ENCODE results near the gene C7orf57.
"Not testable (repeated sequence)": the region's sequence is repeated elsewhere in the genome, so short reads cannot be mapped to it uniquely, and the experiment has no call there.

Gene C7orf57

DNA sequence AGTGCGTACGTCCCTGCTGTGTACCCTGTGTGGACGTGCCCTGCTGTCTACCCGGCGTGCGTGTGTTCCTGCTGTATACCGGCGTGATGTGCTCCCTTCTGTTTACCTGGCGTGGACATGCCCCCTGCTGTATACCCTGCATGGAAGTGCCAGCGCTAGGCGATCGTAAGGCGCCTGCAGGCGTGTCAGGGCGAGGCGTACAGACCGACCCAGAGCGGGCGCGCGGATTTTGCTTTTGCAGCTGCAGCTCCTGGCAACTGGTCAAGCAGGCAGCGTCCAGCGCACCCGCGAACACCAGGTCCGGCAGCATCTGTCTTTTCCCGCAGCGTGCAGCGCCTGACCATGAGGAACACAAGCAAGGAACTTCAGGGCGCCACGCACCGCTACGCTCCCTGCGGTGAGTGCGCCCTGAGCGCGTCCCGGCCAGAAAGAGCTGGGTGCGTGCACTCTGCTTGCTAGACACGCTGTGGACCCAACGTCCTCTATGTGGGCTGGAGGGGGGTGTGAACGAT is 680 bp downstream of the C7orf57 start:
- no peak for DNase-seq (ENCODE audit: low spot score)

DNA sequence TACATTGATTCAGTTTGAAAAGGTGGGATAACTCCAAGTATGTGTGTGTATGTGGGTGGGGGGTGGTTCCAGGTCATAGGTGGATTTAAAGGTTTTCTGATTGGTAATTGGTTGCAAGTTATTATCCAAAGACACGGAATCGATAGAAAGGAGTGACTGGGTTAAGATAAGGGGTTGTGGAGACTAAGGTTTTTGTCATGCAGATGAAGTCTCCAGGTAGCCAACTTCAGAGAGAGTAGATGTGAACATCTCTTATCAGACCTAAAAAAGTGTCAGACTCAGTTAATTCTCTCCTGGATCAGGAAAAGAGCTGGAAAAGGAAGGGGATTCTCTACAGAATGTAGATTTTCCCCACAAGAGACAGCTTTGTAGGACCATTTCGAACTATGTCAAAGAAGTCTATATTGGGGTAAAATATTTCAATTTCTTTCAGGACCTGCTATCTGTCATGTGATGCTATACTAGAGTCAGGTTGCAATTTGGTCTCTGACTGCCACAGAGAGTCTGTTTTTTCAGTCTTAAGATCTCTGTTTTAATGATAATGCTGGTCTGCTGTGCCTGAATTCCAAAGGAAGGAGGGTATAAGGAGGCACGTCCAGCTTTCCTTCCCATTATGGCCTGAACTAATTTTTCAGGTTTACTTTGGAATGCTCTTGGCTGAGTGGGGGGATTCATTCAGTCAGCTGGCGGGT is 3.6 kb downstream of the C7orf57 start:
- DNase-seq (ENCODE audit: low spot score): no peak

GRCh38 chr7:48040944-48041652 is 5.8 kb downstream of the C7orf57 start:
- DNase-seq (ENCODE audit: low spot score): no peak

GRCh38 chr7:48041653-48041970 is 6.3 kb downstream of the C7orf57 start:
- DNase-seq (ENCODE audit: low spot score): no peak

DNA sequence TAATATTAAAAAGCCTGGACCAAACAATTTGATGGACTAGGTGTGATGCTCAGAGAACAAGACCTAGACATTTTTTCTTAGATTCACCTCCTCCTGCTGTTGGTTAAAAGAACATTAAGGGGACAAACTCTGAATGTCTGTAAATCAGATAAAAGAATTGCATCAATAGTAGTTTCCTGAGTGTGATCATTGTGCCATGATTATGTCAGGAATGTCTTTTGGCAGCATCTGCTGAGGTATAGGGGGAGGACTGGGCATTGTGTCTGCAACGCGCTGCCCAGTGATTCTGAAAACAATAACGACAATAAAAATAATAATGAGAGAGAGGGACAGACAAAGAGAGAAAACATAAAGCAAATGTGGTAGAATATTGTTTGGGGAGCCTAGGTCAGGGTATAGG is 6.9 kb downstream of the C7orf57 start:
- no peak for DNase-seq (ENCODE audit: low spot score)

DNA sequence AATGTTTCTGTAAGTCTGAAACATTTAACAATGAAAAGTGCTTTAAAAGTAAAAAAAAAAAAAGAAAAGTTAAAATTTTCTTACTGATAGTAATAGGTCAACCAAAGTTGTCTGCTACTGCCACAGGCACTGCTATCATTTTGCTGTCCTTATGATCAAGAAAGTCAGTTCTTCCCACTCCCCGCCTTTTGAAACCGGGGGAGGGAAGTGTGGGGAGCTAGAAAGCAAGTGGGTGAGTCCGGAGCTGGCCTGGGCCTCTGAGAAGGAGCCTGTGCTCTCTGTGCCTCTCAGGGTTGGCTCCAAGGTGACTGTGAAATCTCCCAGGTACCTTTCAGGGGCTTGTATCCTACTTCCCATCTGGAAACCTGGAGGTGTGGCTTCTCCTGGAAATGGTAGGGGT is 7.3 kb downstream of the C7orf57 start:
- no peak for DNase-seq (ENCODE audit: low spot score)

DNA sequence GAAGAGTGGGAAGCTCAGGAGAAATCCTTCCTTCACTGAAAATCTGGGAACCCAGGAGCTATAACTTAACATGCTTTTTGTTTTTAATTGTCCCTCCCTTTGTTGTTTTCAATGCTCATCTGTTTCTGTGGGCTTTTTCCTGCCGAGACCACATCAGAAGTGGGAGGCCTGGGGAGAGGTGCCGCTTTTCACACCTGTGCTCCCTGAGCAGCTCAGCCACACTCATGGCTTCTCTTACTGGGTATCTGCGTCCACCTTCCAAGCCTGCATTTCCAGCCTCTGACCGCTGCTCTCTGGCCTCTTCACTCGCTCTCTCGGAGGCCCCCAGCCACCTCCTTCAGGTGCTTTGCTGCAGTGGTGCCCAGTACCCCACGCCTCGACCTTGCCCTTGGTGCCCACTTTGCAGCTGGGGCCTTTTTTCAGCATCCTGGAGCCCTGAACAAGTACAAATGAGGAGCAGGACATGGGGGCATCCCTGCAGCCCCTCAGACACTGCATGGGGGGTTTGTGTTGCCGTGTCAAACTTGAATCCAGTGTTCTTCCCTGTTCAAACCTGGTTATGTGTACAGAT is 9.9 kb downstream of the C7orf57 start:
- DNase-seq (ENCODE audit: low spot score): no peak

GRCh38 chr7:48046458-48046857 is 11.1 kb downstream of the C7orf57 start:
- no peak for DNase-seq (ENCODE audit: low spot score)

DNA sequence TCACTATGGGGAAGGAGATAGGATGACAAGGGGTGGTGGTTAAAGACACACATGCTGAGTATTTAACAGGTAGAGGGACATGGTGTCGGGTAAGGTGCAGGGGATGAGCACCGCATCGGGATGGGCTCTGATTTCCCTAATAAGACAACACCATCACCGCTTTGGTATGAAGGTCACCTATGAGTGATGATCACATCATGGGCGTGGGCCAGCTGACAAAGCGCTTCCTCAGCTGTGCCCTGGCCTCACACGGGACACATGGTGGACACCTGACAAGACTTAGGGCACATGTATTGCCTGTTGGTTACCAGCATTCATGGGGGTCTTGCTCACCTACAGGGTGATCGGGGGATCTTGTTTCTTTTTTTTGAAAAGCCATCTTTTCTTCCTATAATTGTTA is 12.8 kb downstream of the C7orf57 start:
- DNase-seq (ENCODE audit: low spot score): no peak

DNA sequence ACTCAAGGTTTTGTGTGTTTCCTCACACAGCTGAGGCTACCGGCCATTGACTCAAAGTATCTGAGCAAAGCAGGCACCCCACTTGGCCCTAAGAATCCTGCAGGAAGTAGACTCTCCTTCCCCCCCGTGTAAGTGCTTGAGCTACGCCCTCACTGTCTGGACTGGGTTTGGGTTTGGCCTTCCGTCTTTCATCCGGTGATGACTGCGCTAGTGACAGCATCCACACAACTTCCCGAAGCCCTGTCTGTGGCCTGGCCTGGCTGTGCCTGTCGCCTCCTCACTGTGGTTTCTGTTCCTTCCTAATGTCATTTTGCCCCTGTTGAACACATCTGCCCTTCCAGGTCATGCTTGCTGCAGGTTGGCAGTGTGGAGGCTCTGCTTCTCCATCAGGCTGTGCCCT is 14.5 kb downstream of the C7orf57 start:
- DNase-seq (ENCODE audit: low spot score): no peak

DNA sequence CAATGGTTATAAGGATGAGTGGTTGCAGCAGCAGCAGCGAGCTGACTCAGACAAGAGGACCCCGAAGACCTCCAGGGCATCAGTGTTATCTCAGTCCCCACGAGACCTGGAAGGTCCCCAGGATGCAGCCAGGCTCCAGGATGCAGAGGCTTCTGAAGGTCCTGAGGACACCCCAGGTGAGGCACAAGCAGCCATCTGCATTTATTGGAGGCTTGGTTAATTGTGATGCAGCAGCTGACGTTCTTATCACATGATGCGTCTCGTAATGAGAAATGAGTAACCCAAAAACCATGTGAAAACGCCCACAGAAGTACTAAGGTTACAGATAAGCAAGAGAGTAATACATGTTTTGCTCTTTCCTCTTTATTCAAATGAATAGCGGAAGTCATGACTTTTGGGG is 17.4 kb downstream of the C7orf57 start:
- no peak for DNase-seq (ENCODE audit: low spot score)

DNA sequence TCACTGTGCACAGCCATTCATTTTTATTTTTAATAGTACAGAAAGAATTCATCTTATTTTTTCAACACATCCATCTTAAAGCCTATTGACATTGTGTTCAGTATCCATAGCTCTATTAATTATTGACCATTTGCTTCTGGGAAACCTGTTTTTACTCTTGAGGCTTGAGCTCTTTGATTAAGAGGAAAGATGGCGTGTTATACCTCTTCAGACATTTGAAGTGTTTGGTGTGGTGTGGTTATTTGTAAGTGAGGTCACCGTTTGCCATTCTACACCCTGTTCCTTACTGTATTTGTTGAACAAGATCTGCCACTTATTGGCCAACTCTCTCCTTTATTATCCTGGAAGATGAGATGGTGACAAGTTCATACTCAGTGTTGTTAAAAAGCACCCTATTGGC is 18.4 kb downstream of the C7orf57 start:
- no peak for DNase-seq (ENCODE audit: low spot score)

DNA sequence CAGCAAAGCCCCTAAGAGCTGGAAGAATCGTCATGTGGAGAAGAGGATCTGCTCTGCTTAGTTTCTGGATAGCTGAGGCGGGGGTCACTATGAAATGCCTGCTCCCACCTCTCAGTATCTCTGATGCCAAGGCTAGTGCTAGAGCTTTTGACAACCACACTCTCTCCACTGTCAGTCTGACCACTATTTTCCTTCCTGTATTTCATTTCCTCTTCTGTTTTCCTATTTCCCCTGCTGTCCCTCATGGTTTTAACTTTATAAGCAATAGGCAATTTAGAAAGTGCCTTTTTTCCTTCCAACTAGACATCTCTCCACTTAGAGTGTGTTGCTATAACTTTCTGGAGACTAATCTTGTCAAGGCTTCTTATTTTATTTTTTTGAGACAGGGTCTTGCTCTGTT is 23.6 kb downstream of the C7orf57 start:
- DNase-seq (ENCODE audit: low spot score): no peak

DNA sequence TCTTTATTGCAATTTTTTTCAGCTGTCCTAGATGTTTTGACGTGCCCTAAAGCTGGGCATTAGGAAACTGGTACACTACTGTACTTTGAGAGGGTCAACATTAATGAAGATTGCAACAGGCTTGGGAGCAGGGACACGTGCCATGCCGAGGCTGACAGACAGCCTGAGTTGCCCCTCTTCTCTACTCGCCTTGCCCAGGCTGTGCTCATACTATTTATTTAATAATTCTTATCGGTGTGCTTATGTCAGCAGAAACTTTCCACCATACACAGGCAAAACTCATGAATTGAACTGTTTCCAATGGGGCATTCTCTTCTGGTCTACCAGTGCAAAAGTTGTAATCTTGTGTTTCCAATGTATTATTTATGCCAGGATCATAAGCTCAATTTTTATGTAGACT is 24.4 kb downstream of the C7orf57 start:
- no peak for DNase-seq (ENCODE audit: low spot score)

DNA sequence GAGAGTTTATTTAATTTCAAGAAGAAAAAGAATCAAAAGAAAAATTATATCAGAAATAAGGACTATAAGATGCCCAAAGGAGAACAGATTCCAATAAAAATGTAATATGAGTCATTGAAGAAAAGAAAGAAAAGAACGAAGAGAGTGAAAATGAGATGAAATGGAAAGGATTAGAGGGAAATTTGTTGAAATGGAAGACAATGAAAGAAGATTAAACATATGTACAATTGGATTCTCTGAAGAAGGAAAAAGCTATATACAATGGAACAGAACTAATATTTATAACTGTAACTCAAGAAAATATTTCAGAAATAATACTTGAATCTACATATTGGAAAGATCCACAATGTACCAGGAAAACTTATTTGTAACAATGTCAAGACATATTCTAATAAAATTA is 28.6 kb downstream of the C7orf57 start:
- DNase-seq (ENCODE audit: low spot score): no peak

- no peak for DNase-seq (ENCODE audit: low spot score)
These were observed 32.1 kb downstream of the C7orf57 start for GRCh38 chr7:48067475-48067874.

DNA sequence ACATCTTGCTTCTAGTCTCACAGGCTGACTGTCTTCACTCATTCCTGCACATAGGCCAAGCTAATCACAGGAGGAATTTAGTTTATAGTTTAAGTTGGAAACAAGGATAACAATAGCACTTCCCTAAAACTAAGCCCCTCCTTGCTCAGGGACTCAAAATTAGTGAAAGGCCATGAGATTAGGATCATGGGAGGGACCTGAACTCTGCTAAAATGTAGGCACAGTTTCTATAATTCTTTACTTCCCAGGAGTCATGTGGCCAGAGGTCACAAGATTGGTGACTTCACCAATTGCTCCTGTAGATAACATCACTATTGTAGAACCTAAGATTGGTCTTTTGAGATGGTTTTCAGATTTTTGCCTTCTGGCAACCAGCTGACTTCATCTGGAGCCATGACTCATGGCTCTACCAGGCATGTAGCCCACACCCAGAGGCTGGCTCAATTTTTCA is 38.9 kb downstream of the C7orf57 start:
- no peak for DNase-seq (ENCODE audit: low spot score)

GRCh38 chr7:48077423-48077822 is 42.1 kb downstream of the C7orf57 start:
- DNase-seq (ENCODE audit: low spot score): no peak

DNA sequence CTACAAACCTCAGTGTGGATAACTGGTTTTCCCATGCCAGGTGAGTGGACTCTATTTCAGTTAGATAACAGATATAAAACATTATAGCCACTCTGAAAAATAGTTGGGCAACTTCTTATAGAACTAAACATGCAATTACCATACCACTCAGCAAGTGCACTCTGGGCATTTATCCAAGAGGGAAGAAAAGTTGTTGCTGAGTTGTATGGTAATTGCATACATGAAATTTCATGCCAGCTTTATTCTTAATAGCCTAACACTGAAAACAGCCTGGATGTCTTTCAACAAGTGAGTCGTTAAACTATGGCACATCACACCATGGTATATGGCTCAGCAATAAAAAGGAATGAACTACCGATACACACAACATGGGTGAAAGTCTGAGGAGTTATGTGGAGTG is 43.1 kb downstream of the C7orf57 start:
- DNase-seq (ENCODE audit: low spot score): no peak

- DNase-seq (ENCODE audit: low spot score): not testable (repeated sequence)
These were observed 47.0 kb downstream of the C7orf57 start for GRCh38 chr7:48082378-48082777.

DNA sequence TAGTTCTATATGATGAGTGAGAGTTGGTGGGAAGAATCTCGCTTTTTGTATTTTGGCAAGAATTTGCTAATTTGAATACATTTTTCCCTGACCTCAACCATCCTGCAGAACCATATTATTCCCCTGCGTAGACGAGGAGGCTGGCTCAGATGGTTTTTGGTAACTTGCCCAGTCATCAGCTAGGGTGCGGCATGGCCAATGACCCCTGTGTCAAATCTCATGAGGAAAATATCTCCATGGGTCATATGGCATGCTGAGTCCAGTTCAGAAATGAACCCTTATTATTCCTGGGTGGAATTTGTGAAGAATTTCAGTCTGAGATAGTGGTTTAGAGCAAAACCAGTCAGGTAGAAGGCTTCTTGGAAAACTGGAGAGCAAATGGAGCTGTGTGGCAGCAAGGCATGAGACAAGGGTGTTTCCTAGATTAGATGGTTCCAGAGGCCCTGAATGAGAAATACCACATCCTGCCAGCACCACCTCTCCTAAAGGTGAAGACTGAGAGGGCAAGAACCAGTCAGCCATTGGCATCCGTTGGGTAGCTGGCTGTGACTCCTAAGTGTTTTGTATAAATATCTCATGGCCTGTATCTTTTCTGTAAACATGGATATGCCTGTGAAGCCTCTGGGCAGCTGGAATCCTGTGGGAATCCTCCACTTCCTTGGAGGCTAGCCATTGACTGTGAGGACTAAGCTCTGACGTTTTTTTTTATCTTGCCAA is 47.9 kb downstream of the C7orf57 start:
- DNase-seq (ENCODE audit: low spot score): no peak

- DNase-seq (ENCODE audit: low spot score): no peak
These were observed 49.5 kb downstream of the C7orf57 start for GRCh38 chr7:48084727-48085432.
